GM18951 (cell line): ENCODE results near the gene IGDCC3.

ENCODE experiments used
- POLR2A ChIP-seq: IDR thresholded peaks from 4 replicates; pipeline ENCODE4 v1.6.1; 2011; ENCODE audit warnings: mild to moderate bottlenecking; ENCODE audit not compliant: insufficient read length, insufficient read depth; ENCODE audit errors: extremely low read depth
- in situ Hi-C: fragments of 300-500 bp; cut with MboI; formaldehyde crosslinking; loops from one replicate; pipeline ENCODE4 v1.12.0; 2022; ENCODE audit warnings: low sequenced_read_pairs, mixed read lengths, inconsistent platforms; ENCODE audit not compliant: unreplicated experiment

IGDCC3 gene

GRCh38 chr15:65411465-65412071 lies 33.8 kb upstream of the IGDCC3 start:
- no peak for TF ChIP-seq POLR2A
- in situ Hi-C loops = no loop called here

- no peak for TF ChIP-seq POLR2A
- in situ Hi-C loops = no loop called here
Measured at GRCh38 chr15:65410972-65411371, 33.2 kb upstream of the IGDCC3 start.

GRCh38 chr15:65410036-65410435 lies 32.2 kb upstream of the IGDCC3 start:
- TF ChIP-seq POLR2A = no peak
- in situ Hi-C loops = no loop called here

- no peak for TF ChIP-seq POLR2A
- in situ Hi-C loops = no loop called here
Measured at GRCh38 chr15:65409036-65409631, 31.3 kb upstream of the IGDCC3 start.

GRCh38 chr15:65408324-65409035 lies 30.7 kb upstream of the IGDCC3 start:
- in situ Hi-C loops = no loop called here
- TF ChIP-seq POLR2A = no peak

GRCh38 chr15:65406424-65407000 lies 28.7 kb upstream of the IGDCC3 start:
- in situ Hi-C loops = no loop called here
- no peak for TF ChIP-seq POLR2A

GRCh38 chr15:65405791-65406423 lies 28.1 kb upstream of the IGDCC3 start:
- in situ Hi-C loops = no loop called here
- no peak for TF ChIP-seq POLR2A

- no peak for TF ChIP-seq POLR2A
- in situ Hi-C loops = no loop called here
Measured at GRCh38 chr15:65404186-65404872, 26.5 kb upstream of the IGDCC3 start.

GRCh38 chr15:65402961-65403360 lies 25.2 kb upstream of the IGDCC3 start:
- no peak for TF ChIP-seq POLR2A
- in situ Hi-C loops = no loop called here

- TF ChIP-seq POLR2A = no peak
- in situ Hi-C loops = no loop called here
Measured at GRCh38 chr15:65401611-65402240, 23.9 kb upstream of the IGDCC3 start.

GRCh38 chr15:65400760-65401610 lies 23.2 kb upstream of the IGDCC3 start:
- in situ Hi-C loops = no loop called here
- TF ChIP-seq POLR2A = no peak

- in situ Hi-C loops = no loop called here
- TF ChIP-seq POLR2A = no peak
Measured at GRCh38 chr15:65399997-65400396, 22.2 kb upstream of the IGDCC3 start.
